A172 (cell line): Measurements from ENCODE around the gene TBC1D21. TPM values are rescaled to one million over a fixed set of nuclear protein-coding genes. Genes with fewer than 3 reads are reported as not detected.

Experiments used
- DNase-seq: peaks from one replicate; pipeline ENCODE4 v3.0.0-alpha.2; 2015; ENCODE audit warnings: low spot score
- total RNA-seq: library from RNA; depleted of rRNA; stranded (reverse); fragments of >200 nt; shearing (Covaris generic); gene quantifications from 2 replicates; pipeline ENCODE4 v1.2.3, GENCODE V29; 2014

Gene TBC1D21
- total RNA-seq, 1 experiment from 2014 or later = not detected

DNA sequence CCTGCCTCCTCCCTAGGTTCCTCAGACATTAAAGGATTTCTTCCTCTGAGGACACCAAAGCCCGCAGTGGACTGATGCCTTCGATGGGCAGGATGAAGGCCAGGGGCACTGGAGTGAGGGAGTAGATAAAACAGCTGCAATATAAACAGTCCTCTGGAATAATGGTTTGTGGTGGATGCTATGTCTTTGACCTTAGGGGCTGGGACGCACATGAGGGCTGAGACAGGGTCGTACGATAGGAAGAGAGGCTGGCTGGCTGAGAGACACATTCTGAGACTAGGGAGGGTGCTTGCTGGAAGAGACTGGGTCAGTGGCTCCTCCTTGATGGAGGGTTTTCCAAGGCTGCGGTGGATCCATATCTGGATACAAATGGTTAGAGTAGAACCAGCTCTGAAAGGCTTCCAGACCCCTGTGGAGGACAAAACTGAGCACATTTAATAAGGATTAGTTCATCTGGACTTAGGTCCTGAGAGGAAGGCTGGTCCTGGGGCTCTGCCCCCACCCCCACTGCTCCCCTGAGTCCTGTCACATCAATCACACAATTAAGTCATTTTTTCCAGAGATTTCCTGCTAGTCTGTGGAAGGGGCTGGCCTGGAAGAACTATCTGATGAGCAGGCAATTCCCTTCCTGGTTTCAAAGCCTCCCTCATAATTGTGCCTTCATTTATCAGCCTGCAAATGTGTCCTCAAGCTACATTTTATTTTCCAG lies 15.8 kb downstream of the TBC1D21 start:
- no peak for DNase-seq

DNA sequence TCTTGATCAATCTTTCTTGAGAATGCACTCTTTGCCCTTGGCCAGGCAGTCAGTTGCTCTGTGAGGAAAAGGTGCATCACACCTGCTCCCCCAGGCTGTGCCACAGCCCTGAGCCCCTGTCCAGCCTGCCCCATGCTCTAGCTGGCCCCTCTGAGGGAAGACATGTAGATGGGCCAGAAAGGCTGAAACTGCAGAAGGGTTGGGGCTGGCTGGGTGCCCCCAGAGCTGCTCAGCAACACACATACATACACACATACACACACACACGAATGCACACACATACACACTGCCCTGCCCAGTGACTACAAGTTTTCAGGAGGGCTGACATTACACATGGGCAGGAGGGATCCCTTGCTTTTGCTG lies 16.4 kb downstream of the TBC1D21 start:
- no peak for DNase-seq

- no peak for DNase-seq
These were observed 18.3 kb downstream of the TBC1D21 start for GRCh38 chr15:73891328-73892315.

DNA sequence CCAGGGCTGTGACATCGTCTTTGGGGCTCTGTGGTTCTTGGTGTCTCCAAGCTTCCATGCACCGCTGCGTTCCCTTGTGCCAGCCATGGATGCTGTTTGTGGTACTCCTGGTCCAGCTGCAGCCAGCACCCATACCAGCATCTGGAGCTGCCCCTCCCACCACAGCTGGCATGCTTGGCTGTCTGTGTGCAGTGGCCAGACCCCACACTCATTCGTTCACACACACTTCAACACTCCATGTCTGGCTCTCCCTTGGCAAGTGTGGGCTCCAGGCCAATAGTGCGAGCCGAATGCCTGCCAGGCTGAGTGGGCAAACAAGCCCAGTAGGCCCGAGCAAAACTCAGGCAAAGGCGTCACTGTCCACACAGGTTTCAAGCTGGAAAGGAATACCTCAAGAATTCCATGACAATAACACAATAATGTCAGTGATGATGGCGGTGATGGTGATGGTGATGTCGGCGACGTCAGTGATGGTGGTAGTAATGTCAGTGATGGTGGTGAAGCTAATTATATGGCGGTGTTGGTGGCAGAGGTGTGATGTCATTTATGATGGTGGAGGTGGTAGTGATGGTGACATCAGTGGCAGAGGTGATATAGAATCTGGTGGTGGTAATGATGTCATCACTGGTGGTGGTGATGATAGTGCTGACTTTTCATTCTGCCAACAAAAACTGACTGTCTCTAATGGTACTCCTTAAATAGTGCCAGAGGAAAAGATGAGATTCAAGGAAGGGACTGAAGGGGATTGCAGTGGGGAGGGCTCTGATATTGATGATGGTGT lies 19.3 kb downstream of the TBC1D21 start:
- no peak for DNase-seq

DNA sequence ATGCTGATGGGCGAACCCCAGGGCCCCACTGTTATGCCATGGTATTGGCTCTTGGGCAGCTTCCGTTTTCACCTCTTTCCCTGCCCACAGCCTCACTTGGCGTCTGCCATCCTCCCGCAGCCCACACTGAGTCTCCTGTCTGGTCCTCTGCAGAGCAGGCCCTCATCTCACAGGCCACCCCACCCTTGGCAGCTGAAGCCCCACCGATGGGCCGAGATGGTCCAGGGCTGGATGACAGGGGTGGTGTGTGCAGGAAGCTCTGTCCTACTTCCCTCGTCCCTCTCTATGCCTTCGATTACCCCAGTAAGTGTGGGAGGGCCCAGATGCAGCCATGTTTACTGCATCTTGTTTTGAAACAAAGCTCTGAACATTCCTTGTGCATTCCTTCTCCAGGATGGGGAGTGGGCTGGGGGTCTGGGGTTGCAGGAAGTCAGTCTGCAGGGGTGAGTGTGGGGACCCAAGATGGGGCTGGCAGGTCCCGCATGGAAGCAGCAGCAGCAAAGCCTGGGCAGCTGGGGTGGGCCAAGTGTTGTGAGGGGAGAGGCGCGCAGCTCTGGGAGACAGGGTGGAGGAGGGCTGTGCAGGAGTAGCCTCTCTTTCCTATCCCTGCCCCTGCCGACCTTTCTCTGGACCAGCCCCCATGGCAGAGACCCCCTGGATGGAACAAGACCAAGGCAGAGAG lies 20.9 kb downstream of the TBC1D21 start:
- DNase-seq = no peak

GRCh38 chr15:73897441-73898261 lies 24.3 kb downstream of the TBC1D21 start:
- peak; percentile 91 for DNase-seq

GRCh38 chr15:73899197-73900094 lies 26.1 kb downstream of the TBC1D21 start:
- peak; percentile 23 for DNase-seq

- DNase-seq = peak; percentile 37
These were observed 26.8 kb downstream of the TBC1D21 start for GRCh38 chr15:73900095-73900712.

- DNase-seq = no peak
These were observed 27.9 kb downstream of the TBC1D21 start for GRCh38 chr15:73901126-73901810.

GRCh38 chr15:73902121-73903020 lies 29.0 kb downstream of the TBC1D21 start:
- no peak for DNase-seq

DNA sequence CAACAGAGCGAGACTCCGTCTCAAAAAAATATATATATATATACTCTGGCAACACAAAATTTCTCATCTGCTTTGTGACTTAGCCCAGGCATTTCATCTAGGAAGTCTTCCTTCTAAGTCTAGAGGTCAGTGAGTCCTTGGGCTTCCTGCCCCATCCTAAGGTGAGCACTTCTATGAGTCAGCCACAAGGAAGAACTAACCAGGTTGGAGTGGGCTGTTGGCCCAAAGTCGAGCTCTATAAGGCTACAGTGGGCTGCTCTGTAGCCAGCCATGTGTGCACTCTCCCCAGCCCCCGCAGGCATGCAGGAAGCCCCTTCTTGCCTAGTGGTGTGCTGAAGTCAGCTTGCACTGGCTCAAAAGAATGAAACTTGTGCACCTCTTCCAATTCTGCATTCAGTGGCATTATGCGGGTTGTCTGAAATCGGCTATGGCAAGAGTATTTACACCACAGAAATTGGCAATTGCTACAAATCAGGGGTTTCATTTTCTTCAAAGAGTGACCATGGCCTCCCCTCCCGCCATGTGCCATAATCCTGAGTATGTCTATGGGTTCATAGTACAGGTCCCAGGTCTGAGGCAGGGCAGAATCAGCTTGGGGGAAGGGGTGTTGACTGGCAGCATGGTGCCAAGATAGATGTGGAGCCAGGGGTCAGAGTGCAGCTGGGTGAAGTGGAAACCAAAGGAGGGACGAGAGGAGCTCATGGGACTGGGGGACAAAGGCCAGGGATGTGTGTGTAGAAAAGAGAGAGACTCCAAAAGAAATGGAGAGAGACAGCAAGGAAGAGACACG lies 30.9 kb downstream of the TBC1D21 start:
- no peak for DNase-seq

DNA sequence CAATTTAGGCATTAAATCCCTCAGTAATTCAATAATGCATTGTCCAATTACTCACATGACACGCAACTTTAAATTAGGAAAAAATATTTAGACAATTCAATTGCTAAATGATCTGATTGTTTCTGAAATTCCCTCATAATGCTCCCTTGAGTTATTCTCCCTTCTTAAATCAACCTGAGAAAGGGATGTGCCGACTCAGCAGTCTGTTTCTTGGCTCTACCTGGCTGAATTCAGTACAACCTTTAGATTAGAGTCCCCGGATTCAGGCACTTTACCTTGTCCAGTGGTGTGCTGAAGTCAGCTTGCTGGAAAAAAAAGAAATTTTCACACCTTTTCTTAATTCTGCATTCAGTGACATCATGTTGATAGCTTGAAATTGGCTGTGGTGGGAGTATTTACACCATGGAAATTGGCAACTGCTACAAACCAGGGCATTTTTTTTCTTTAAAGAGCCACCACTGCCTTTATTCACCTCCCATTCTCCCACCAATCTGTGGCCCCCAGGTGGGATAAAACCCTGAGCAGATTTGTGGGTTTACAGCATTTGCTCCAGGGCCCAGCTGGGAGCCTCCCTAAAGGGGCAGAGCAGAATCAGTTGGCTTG lies 32.0 kb downstream of the TBC1D21 start:
- DNase-seq = no peak

DNA sequence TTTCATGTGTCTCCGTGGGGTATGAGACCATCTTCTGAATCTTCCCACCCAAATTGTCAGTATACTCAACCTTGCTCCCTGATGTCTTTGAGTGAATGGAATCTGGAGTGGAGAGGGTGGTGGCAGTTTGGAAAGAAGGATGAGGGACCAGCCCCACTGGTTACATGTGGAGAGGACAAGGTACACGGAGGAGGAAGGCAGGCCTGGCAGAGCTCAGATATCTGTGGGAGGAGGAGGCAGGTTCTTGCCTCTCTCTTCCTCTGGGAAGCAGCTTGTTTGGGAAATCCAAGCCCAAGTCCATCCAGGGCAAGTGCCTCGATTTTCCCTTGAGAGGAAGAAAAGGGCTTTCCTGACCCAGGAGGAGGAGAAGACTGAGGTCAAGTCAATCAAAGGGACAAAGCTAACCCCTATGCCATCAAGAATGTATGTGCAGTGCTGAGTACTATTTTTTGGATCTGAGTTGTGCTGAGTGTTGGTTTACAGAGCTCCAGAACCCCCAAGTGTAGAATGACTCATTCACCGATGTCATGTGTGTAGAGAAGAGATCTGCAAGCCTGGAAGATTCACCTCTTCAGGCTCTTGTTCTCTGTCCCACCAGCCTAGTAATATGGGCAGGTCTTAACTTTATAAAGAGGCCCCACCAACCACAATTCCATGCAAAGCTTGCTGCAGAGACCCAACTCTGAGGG lies 33.1 kb downstream of the TBC1D21 start:
- no peak for DNase-seq

GRCh38 chr15:73907035-73907408 lies 33.7 kb downstream of the TBC1D21 start:
- no peak for DNase-seq

GRCh38 chr15:73908030-73908821 lies 34.9 kb downstream of the TBC1D21 start:
- peak; percentile 46 for DNase-seq
